ENCODE results near the gene CCSER1. TPM values are rescaled to one million over a fixed set of nuclear protein-coding genes. Genes with fewer than 3 reads are reported as not detected.
A peak's percentile ranks its signal among the peaks of the same experiment; 100 is the strongest.
"Not testable (repeated sequence)": the region's sequence is repeated elsewhere in the genome, so short reads cannot be mapped to it uniquely, and the experiment has no call there.

The CCSER1 gene
- total and polyA plus RNA-seq, 2 experiments from 2014 or later: 5.2 to 23.4 TPM

- Histone ChIP-seq H3K4me2 (no peak overlapping the region), H3K27me3 (no peaks in the 10 kb centered on the region), H3K4me1 (ENCODE audit: insufficient read depth) (no peaks in the 10 kb centered on the region), H3K36me3 (replicated peaks; ENCODE audit: insufficient read depth, low read depth) (no peaks in the 10 kb centered on the region), H2AFZ (no peak overlapping the region), H4K20me1 (ENCODE audit: insufficient read depth, poor library complexity, severe bottlenecking) (no peaks in the 10 kb centered on the region), H3K9me2 (replicated peaks; ENCODE audit: insufficient read depth) (no peaks in the 10 kb centered on the region), H3K27ac (no peak overlapping the region), H3K79me2 (no peaks in the 10 kb centered on the region), H3K9me3 (ENCODE audit: low read depth) (no peaks in the 10 kb centered on the region), H3K4me3 (no peak overlapping the region)
- DNase-seq (ENCODE audit: low spot score): no peak
- WGBS (ENCODE audit: low lambda C conversion rate, missing lambda C conversion rate): 98% methylated on average over 3 of the region's 3 CpGs
- TF ChIP-seq CTCF (IDR thresholded peaks at IDR 0.05; ENCODE audit: poor library complexity): no peak
- TF ChIP-seq EZH2 (IDR thresholded peaks at IDR 0.05; ENCODE audit: borderline replicate concordance): no peak
- no peak for TF ChIP-seq EZH2phosphoT487 (IDR thresholded peaks at IDR 0.05; ENCODE audit: low read depth, severe bottlenecking, unreplicated experiment)
These were observed 1241.9 kb downstream of the CCSER1 start for GRCh38 chr4:91369116-91369515.

- no peak overlapping the region for H2AFZ ChIP-seq
- no peak overlapping the region for H3K4me2 ChIP-seq
- no peak overlapping the region for H3K4me3 ChIP-seq
- H4K20me1 ChIP-seq (ENCODE audit: insufficient read depth, poor library complexity, severe bottlenecking): no peaks in the 10 kb centered on the region
- H3K36me3 ChIP-seq (replicated peaks; ENCODE audit: insufficient read depth, low read depth): no peaks in the 10 kb centered on the region
- DNase-seq (ENCODE audit: low spot score): peak; percentile 5
- peak overlapping the region; percentile 15 for H3K27ac ChIP-seq
- no peaks in the 10 kb centered on the region for H3K9me3 ChIP-seq (ENCODE audit: low read depth)
- H3K79me2 ChIP-seq: no peaks in the 10 kb centered on the region
- 42% methylated on average over 4 of the region's 4 CpGs for WGBS (ENCODE audit: low lambda C conversion rate, missing lambda C conversion rate)
- TF ChIP-seq EZH2 (IDR thresholded peaks at IDR 0.05; ENCODE audit: borderline replicate concordance) (no peak), CTCF (IDR thresholded peaks at IDR 0.05; ENCODE audit: poor library complexity) (no peak), EZH2phosphoT487 (IDR thresholded peaks at IDR 0.05; ENCODE audit: low read depth, severe bottlenecking, unreplicated experiment) (no peak)
- no peaks in the 10 kb centered on the region for H3K9me2 ChIP-seq (replicated peaks; ENCODE audit: insufficient read depth)
- H3K4me1 ChIP-seq (ENCODE audit: insufficient read depth): no peaks in the 10 kb centered on the region
- H3K27me3 ChIP-seq: no peaks in the 10 kb centered on the region
These were observed 1246.4 kb downstream of the CCSER1 start for GRCh38 chr4:91373546-91373945.

- 86% methylated on average over 7 of the region's 7 CpGs for WGBS (ENCODE audit: low lambda C conversion rate, missing lambda C conversion rate)
- not testable (repeated sequence) for H3K4me2 ChIP-seq; H3K27me3 ChIP-seq; H3K79me2 ChIP-seq; H3K9me2 ChIP-seq (replicated peaks; ENCODE audit: insufficient read depth); H3K4me3 ChIP-seq; H3K27ac ChIP-seq; H4K20me1 ChIP-seq (ENCODE audit: insufficient read depth, poor library complexity, severe bottlenecking); H3K4me1 ChIP-seq (ENCODE audit: insufficient read depth); H2AFZ ChIP-seq; H3K36me3 ChIP-seq (replicated peaks; ENCODE audit: insufficient read depth, low read depth); H3K9me3 ChIP-seq (ENCODE audit: low read depth); DNase-seq (ENCODE audit: low spot score)
These were observed 1278.2 kb downstream of the CCSER1 start for GRCh38 chr4:91405431-91405830.

- no peak overlapping the region for H2AFZ ChIP-seq
- WGBS (ENCODE audit: low lambda C conversion rate, missing lambda C conversion rate): 91% methylated on average over 1 of the region's 1 CpG
These were observed 1294.8 kb downstream of the CCSER1 start for GRCh38 chr4:91422011-91422410.

More at GRCh38 chr4:91422011-91422410, 1294.8 kb downstream of the CCSER1 start:
- Histone ChIP-seq H3K4me3 (no peak overlapping the region), H3K9me2 (replicated peaks; ENCODE audit: insufficient read depth) (no peaks in the 10 kb centered on the region), H3K36me3 (replicated peaks; ENCODE audit: insufficient read depth, low read depth) (no peaks in the 10 kb centered on the region), H4K20me1 (ENCODE audit: insufficient read depth, poor library complexity, severe bottlenecking) (no peaks in the 10 kb centered on the region), H3K27ac (no peak overlapping the region), H3K79me2 (no peaks in the 10 kb centered on the region), H3K4me1 (ENCODE audit: insufficient read depth) (no peaks in the 10 kb centered on the region), H3K27me3 (no peaks in the 10 kb centered on the region), H3K9me3 (ENCODE audit: low read depth) (no peaks in the 10 kb centered on the region), H3K4me2 (no peak overlapping the region)
- TF ChIP-seq CTCF (IDR thresholded peaks at IDR 0.05; ENCODE audit: poor library complexity) (no peak), EZH2 (IDR thresholded peaks at IDR 0.05; ENCODE audit: borderline replicate concordance) (no peak), EZH2phosphoT487 (IDR thresholded peaks at IDR 0.05; ENCODE audit: low read depth, severe bottlenecking, unreplicated experiment) (no peak)
- DNase-seq (ENCODE audit: low spot score): no peak

All from hepatocyte (in vitro differentiated cells).